Vagina (tissue), 2 donors: ENCODE data around the gene SLC22A31. TPM values are rescaled to one million over a fixed set of nuclear protein-coding genes. Genes with fewer than 3 reads are reported as not detected.
A peak's percentile ranks its signal among the peaks of the same experiment; 100 is the strongest.

Source experiments
- DNase-seq, 2 donors: peaks; one replicate each; pipeline ENCODE4 v3.0.0-alpha.2; 2017; ENCODE audit errors: extremely low spot score in 2 of 2
- H3K27ac ChIP-seq: fragments of 200-600 bp; sonication (generic); one replicate; pipeline ENCODE4 v1.5.1; 2019
- H3K27me3 ChIP-seq: fragments of 200-600 bp; sonication (generic); one replicate; pipeline ENCODE4 v1.5.1; 2019
- H3K36me3 ChIP-seq, 2 donors: fragments of 200-600 bp; sonication (generic); one replicate each; pipeline ENCODE4 v1.5.1; 2017 to 2019
- H3K4me1 ChIP-seq: fragments of 200-600 bp; sonication (generic); one replicate; pipeline ENCODE4 v1.5.1; 2019
- H3K4me3 ChIP-seq, 2 donors: fragments of 200-600 bp; sonication (generic); 1 replicate in 1 of 2; 2 replicates in 1 of 2; pipeline ENCODE4 v1.5.1; 2016 to 2019
- H3K9me3 ChIP-seq: fragments of 200-600 bp; sonication (generic); one replicate; pipeline ENCODE4 v1.5.1; 2019
- POLR2A ChIP-seq, 2 donors: fragments of 450-650 bp; IDR thresholded peaks; one replicate each; pipeline ENCODE4 v1.6.1; 2017; ENCODE audit warnings: antibody characterized with exemption in 2 of 2, mild to moderate bottlenecking in 2 of 2, moderate library complexity in 2 of 2
- POLR2AphosphoS5 ChIP-seq, 2 donors: sonication (generic); formaldehyde crosslinking; IDR thresholded peaks; one replicate each; pipeline ENCODE4 v1.9.0; 2017; ENCODE audit warnings: antibody characterized with exemption in 2 of 2, mild to moderate bottlenecking in 2 of 2, low read depth in 1 of 2; ENCODE audit not compliant: insufficient read depth in 1 of 2
- intact Hi-C: fragments of 100-400 bp; cut with DNase I; formaldehyde crosslinking; loops from one replicate; pipeline ENCODE4 v1.15.1; 2023
- total RNA-seq: library from RNA; depleted of rRNA; stranded (reverse); fragments of >200 nt; gene quantifications from one replicate; pipeline ENCODE4 v1.2.3, GENCODE V29; 2016
- TF ChIP-seq, protein P1 (sequence below), 3 experiments: fragments of 450-650 bp in 2 of 3; fragments of 200-600 bp in 1 of 3; sonication (generic) in 1 of 3; IDR thresholded peaks; one replicate each; pipeline ENCODE4 v1.5.1; 2017 to 2019; ENCODE audit warnings: antibody characterized with exemption in 3 of 3, mild to moderate bottlenecking in 2 of 3, moderate library complexity in 2 of 3

SLC22A31 gene
- total RNA-seq, 1 donor from 2014 or later, result not detected

DNA sequence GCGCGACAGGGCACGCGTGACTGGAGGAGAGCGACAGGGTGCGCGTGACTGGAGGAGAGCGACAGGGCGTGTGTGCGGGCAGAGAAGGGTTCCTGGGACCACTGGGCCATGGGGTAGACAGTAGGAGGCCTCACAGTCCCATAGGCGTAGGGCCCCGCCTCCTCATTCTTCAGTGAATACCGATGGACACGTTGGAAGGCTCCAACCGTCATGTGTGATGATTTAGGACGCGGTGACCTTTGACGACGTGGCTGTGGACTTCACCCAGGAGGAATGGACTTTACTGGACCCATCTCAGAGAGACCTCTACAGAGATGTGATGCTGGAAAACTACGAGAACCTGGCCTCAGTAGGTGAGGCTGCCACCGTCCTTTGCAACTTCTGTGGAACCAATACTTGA lies 22.6 kb upstream of the SLC22A31 start:
- no peak for DNase-seq
- Histone ChIP-seq H3K27ac (no peak overlapping the region), H3K27me3 (no peaks in the 10 kb centered on the region), H3K9me3 (no peaks in the 10 kb centered on the region), H3K4me3 (no peak overlapping the region), H3K4me1 (peaks cover 16% of the 10 kb centered on the region), H3K36me3 (peaks cover 0 to 63% of the 10 kb centered on the region in 2 donors)
- intact Hi-C loops, result no loop called here
- TF ChIP-seq POLR2AphosphoS5 (IDR thresholded peaks at IDR 0.05; ENCODE audit: insufficient read depth in 1 of 2, low read depth in 1 of 2), result no peak

DNA sequence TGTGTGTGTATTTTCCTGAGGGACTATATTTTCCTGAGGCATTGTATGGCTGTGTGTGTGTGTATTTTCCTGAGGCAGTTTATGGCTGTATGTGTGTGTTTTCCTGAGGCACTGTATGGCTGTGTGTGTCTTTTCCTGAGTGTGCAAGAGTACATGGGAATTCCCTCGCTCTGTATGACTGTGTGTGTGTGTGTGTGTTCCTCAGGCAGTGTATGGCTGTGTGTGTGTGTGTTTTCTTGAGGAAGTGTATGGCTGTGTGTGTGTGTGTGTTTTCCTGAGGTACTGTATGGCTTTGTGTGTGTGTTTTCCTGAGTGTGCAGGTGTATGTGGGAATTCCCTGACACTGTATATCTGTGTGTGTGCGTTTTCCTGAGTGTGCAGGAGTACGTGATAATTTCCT lies 21.3 kb upstream of the SLC22A31 start:
- Histone ChIP-seq H3K27me3 (no peaks in the 10 kb centered on the region), H3K4me3 (no peak overlapping the region), H3K9me3 (no peaks in the 10 kb centered on the region), H3K27ac (no peak overlapping the region), H3K4me1 (peaks cover 25% of the 10 kb centered on the region), H3K36me3 (peaks cover 0 to 49% of the 10 kb centered on the region in 2 donors)
- DNase-seq, result no peak
- intact Hi-C loops, result no loop called here
- TF ChIP-seq, protein P1, sequence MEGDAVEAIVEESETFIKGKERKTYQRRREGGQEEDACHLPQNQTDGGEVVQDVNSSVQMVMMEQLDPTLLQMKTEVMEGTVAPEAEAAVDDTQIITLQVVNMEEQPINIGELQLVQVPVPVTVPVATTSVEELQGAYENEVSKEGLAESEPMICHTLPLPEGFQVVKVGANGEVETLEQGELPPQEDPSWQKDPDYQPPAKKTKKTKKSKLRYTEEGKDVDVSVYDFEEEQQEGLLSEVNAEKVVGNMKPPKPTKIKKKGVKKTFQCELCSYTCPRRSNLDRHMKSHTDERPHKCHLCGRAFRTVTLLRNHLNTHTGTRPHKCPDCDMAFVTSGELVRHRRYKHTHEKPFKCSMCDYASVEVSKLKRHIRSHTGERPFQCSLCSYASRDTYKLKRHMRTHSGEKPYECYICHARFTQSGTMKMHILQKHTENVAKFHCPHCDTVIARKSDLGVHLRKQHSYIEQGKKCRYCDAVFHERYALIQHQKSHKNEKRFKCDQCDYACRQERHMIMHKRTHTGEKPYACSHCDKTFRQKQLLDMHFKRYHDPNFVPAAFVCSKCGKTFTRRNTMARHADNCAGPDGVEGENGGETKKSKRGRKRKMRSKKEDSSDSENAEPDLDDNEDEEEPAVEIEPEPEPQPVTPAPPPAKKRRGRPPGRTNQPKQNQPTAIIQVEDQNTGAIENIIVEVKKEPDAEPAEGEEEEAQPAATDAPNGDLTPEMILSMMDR (IDR thresholded peaks at IDR 0.05), result no peak
- TF ChIP-seq POLR2A (IDR thresholded peaks at IDR 0.05) (no peak), POLR2AphosphoS5 (IDR thresholded peaks at IDR 0.05; ENCODE audit: insufficient read depth in 1 of 2, low read depth in 1 of 2) (no peak)

DNA sequence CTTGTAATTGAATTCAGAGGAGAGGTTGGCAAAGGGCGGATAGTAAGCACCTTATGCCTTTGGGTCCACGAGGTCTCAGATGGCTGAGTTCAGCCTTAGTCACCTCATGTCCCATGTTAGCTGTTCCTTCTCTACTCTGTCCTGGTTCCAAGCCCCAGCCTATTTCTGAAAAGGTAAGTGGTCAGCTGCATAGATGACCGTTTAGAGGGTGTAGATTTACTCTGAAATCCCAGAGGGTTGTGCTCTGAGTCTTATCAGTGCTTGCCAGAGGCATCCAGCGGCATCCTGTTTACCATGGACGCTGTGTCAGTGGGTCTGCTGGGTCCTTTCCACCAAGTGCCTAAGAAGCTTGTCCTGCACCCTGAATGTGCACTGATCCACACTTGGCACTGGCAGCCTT lies 19.0 kb upstream of the SLC22A31 start:
- DNase-seq, result no peak
- intact Hi-C loops, result loop anchor here (5.0 to 10.0 kb wide), 2 partner anchors 275 to 482 kb away; no protein-coding TSS in a partner anchor

DNA sequence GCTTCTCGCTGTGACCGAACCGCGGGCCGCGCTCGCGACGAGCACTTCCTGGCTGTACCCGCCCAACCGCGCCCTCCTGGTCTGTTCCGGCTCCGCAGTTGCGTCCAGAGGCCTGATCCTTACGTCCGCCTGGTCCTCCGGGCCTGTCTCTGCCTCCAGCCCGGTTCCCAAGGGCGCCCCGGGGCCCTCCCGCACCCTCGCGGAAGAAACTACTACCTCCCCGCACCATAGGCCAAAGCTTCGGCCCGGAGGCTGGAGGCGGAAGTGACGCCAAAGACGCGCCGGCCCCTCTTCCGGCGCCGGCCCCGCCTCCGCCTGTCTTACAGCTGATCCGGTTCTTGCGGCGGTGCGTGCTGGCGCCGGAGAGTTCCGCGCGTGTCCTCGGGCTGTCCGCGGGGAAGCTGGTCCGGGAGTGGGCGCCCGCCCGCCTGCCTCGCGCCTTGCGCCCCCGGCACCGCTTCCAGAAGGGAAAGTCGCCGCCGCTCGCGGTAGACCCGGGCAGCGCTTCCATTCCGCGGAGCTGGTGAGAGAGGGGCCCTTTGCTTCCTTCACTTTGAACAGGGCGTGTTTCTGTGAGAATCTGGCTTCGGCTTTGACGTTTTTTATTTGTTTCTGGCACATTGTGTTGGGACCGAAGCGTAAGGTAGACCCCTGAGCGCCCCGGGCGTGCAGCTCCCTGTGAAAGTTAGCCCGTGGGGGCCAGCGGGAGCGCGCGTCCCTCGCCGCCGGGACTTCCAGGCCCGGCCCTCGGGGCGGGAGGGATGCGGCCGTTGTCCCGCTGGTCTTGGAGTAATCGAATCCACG lies 17.3 kb upstream of the SLC22A31 start, which contains the start of gene ZNF778:
ZNF778 (plus strand) TSS at position 316 of the 804 bp plus-strand sequence. CDS start 3,425 bp downstream, outside the sequence.
- TF ChIP-seq POLR2A (IDR thresholded peaks at IDR 0.05) (peak in 1 of 2 donors; percentile 66), POLR2AphosphoS5 (IDR thresholded peaks at IDR 0.05; ENCODE audit: insufficient read depth in 1 of 2, low read depth in 1 of 2) (peak; percentile 89 to 94)
- TF ChIP-seq, protein P1 (IDR thresholded peaks at IDR 0.05), result peak in 1 of 3 experiments; percentile 12
- H3K36me3 ChIP-seq, result peaks cover 0 to 21% of the 10 kb centered on the region in 2 donors
- intact Hi-C loops, result loop anchor here (5.0 to 10.0 kb wide), 2 partner anchors 273 to 480 kb away; no protein-coding TSS in a partner anchor
- H3K27ac ChIP-seq, result peak within 1 kb of the TSS; percentile 93
- DNase-seq, result no peak
- no peaks in the 10 kb centered on the region for H3K9me3 ChIP-seq
- H3K4me3 ChIP-seq, result peak within 1 kb of the TSS; percentile 66 to 71
- H3K27me3 ChIP-seq, result no peaks in the 10 kb centered on the region
- peaks cover 35% of the 10 kb centered on the region for H3K4me1 ChIP-seq

More for the DNA sequence above, 19.0 kb upstream of the SLC22A31 start:
- H3K4me1 ChIP-seq, result peaks cover 35% of the 10 kb centered on the region
- H3K36me3 ChIP-seq, result peaks cover 0 to 37% of the 10 kb centered on the region in 2 donors
- H3K4me3 ChIP-seq, result no peak overlapping the region
- H3K27me3 ChIP-seq, result no peaks in the 10 kb centered on the region
- TF ChIP-seq POLR2A (IDR thresholded peaks at IDR 0.05) (no peak), POLR2AphosphoS5 (IDR thresholded peaks at IDR 0.05; ENCODE audit: insufficient read depth in 1 of 2, low read depth in 1 of 2) (no peak)
- TF ChIP-seq, protein P1 (IDR thresholded peaks at IDR 0.05), result no peak
- H3K9me3 ChIP-seq, result no peaks in the 10 kb centered on the region
- no peak overlapping the region for H3K27ac ChIP-seq

DNA sequence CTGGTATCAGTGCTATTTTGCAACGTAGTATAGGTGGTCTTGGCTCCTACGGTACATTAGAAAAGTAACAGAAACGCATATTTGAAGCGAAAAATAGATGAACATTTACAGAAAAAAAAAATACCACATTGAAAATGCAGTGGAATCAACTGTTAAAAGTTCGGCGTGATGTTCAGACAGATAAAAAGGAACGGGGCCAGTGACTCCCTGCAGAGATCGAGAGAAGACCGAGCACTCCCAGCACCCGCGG lies 16.7 kb upstream of the SLC22A31 start:
- Histone ChIP-seq H3K4me1 (peaks cover 35% of the 10 kb centered on the region), H3K27me3 (no peaks in the 10 kb centered on the region), H3K36me3 (peaks cover 0 to 16% of the 10 kb centered on the region in 2 donors), H3K9me3 (no peaks in the 10 kb centered on the region), H3K4me3 (peak overlapping the region; percentile 66 to 71), H3K27ac (peak overlapping the region; percentile 93)
- no peak for DNase-seq
- intact Hi-C loops, result loop anchor here (5.0 to 10.0 kb wide), 2 partner anchors 272 to 480 kb away; no protein-coding TSS in a partner anchor
- TF ChIP-seq POLR2AphosphoS5 (IDR thresholded peaks at IDR 0.05; ENCODE audit: insufficient read depth in 1 of 2, low read depth in 1 of 2), result no peak
- no peak for TF ChIP-seq POLR2A (IDR thresholded peaks at IDR 0.05)
- TF ChIP-seq, protein P1 (IDR thresholded peaks at IDR 0.05), result no peak
